IMR-90 (cell line): ENCODE measurements around the gene CLBA1.

Source experiments
- CTCF ChIP-seq: conservative IDR thresholded peaks from 2 replicates; pipeline ENCODE4 v1.5.1; 2012; ENCODE audit warnings: mild to moderate bottlenecking, low read depth, low read length, improper control_type of control experiment
- MAFK ChIP-seq: IDR thresholded peaks from 2 replicates; pipeline ENCODE4 v1.6.1; 2012; ENCODE audit warnings: low read depth, low read length, improper control_type of control experiment
- POLR2A ChIP-seq: IDR thresholded peaks from 2 replicates; pipeline ENCODE4 v1.6.1; 2012; ENCODE audit warnings: mild to moderate bottlenecking, low read depth, low read length
- RAD21 ChIP-seq: IDR thresholded peaks from 2 replicates; pipeline ENCODE4 v1.6.1; 2012; ENCODE audit warnings: low read length, improper control_type of control experiment
- TF ChIP-seq, protein P1 (sequence below): fragments of 150-350 bp; IDR thresholded peaks from 2 replicates; pipeline ENCODE4 v1.6.1; 2017; ENCODE audit warnings: mild to moderate bottlenecking, antibody characterized with exemption, low read length, low read depth

GRCh38 chr14:104966981-104967385 is 18.6 kb upstream of the CLBA1 start:
- TF ChIP-seq CTCF (no peak), POLR2A (no peak), MAFK (no peak), RAD21 (no peak)
- TF ChIP-seq, protein P1, sequence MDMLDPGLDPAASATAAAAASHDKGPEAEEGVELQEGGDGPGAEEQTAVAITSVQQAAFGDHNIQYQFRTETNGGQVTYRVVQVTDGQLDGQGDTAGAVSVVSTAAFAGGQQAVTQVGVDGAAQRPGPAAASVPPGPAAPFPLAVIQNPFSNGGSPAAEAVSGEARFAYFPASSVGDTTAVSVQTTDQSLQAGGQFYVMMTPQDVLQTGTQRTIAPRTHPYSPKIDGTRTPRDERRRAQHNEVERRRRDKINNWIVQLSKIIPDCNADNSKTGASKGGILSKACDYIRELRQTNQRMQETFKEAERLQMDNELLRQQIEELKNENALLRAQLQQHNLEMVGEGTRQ, result no peak
